Neural cell (in vitro differentiated cells): ENCODE data around the gene SLC25A34. TPM values are rescaled to one million over a fixed set of nuclear protein-coding genes. Genes with fewer than 3 reads are reported as not detected.

Experiments
- H2AFZ ChIP-seq: fragments of 200-600, 300-800 bp; sonication (generic), shearing (Covaris generic); 2 replicates; pipeline ENCODE4 v1.6.0; 2014; ENCODE audit warnings: low read depth, mild to moderate bottlenecking, antibody characterized with exemption, low read length, moderate library complexity
- H3F3A ChIP-seq: fragments of 200-600 bp; shearing (Covaris generic); 2 replicates; pipeline ENCODE4 v1.6.1; 2016; ENCODE audit warnings: mild to moderate bottlenecking, moderate library complexity, mixed read lengths, antibody characterized with exemption, low read length; ENCODE audit not compliant: insufficient read depth, poor library complexity, severe bottlenecking
- H3K27ac ChIP-seq: fragments of 200-600, 300-800 bp; sonication (generic), shearing (Covaris generic); 2 replicates; pipeline ENCODE4 v1.5.1; 2014; ENCODE audit warnings: mild to moderate bottlenecking, low read length, moderate library complexity
- H3K27me3 ChIP-seq: fragments of 300-800, 200-600 bp; sonication (generic), shearing (Covaris generic); 2 replicates; pipeline ENCODE4 v1.6.0; 2014; ENCODE audit warnings: mild to moderate bottlenecking, low read depth, low read length, moderate library complexity; ENCODE audit not compliant: insufficient read depth
- H3K36me3 ChIP-seq: fragments of 300-800, 200-600 bp; sonication (generic), shearing (Covaris generic); 2 replicates; pipeline ENCODE4 v1.5.1; 2014; ENCODE audit warnings: mild to moderate bottlenecking, antibody characterized with exemption, low read length, moderate library complexity; ENCODE audit not compliant: insufficient read depth
- H3K4me2 ChIP-seq: fragments of 300-800, 200-600 bp; sonication (generic), shearing (Covaris generic); 2 replicates; pipeline ENCODE4 v1.6.0; 2014; ENCODE audit warnings: mild to moderate bottlenecking, low read length
- H3K4me3 ChIP-seq: fragments of 300-800, 200-600 bp; sonication (generic), shearing (Covaris generic); 2 replicates; pipeline ENCODE4 v1.5.1; 2014; ENCODE audit warnings: mild to moderate bottlenecking, low read length, moderate library complexity
- H3K79me2 ChIP-seq: fragments of 200-600 bp; shearing (Covaris generic); replicated peaks from 2 replicates; pipeline ENCODE4 v1.6.0; 2014; ENCODE audit warnings: mild to moderate bottlenecking, low read length, moderate library complexity; ENCODE audit not compliant: insufficient read depth
- H3K9ac ChIP-seq: fragments of 300-800, 200-600 bp; sonication (generic), shearing (Covaris generic); 2 replicates; pipeline ENCODE4 v1.6.1; 2016; ENCODE audit warnings: mild to moderate bottlenecking, low read length, mixed read lengths
- H3K9me2 ChIP-seq: fragments of 200-600 bp; shearing (Covaris generic); 2 replicates; pipeline ENCODE4 v1.6.1; 2016; ENCODE audit warnings: mild to moderate bottlenecking, low read length, mixed read lengths; ENCODE audit not compliant: insufficient read depth
- H3K9me3 ChIP-seq: fragments of 200-600, 300-800 bp; sonication (generic), shearing (Covaris generic); 2 replicates; pipeline ENCODE4 v1.6.1; 2016; ENCODE audit warnings: mild to moderate bottlenecking, mixed run types, low read length, moderate library complexity, mixed read lengths
- H4K20me1 ChIP-seq: fragments of 200-600 bp; shearing (Covaris generic); 2 replicates; pipeline ENCODE4 v1.6.1; 2016; ENCODE audit warnings: mild to moderate bottlenecking, mixed run types; ENCODE audit not compliant: insufficient read depth
- EP300 ChIP-seq: fragments of 450-650 bp; conservative IDR thresholded peaks from 2 replicates; pipeline ENCODE4 v1.6.1; 2014; ENCODE audit warnings: antibody characterized with exemption, mild to moderate bottlenecking, moderate library complexity; ENCODE audit not compliant: poor library complexity, severe bottlenecking
- EZH2 ChIP-seq: fragments of 200-600, 300-800 bp; shearing (Covaris generic), sonication (generic); IDR thresholded peaks from 2 replicates; pipeline ENCODE4 v1.6.1; 2014; ENCODE audit warnings: antibody characterized with exemption, low read length, borderline replicate concordance, mild to moderate bottlenecking; ENCODE audit not compliant: insufficient read depth, poor library complexity, severe bottlenecking
- MXI1 ChIP-seq: fragments of 450-650 bp; conservative IDR thresholded peaks from 2 replicates; pipeline ENCODE4 v1.6.1; 2014; ENCODE audit warnings: antibody characterized with exemption, mild to moderate bottlenecking; ENCODE audit not compliant: poor library complexity, severe bottlenecking
- POLR2AphosphoS5 ChIP-seq: IDR thresholded peaks from 2 replicates; pipeline ENCODE4 v1.6.1; 2012
- RAD21 ChIP-seq: fragments of 450-650 bp; conservative IDR thresholded peaks from 2 replicates; pipeline ENCODE4 v1.6.1; 2014; ENCODE audit warnings: antibody characterized with exemption, mild to moderate bottlenecking, moderate library complexity
- SMC3 ChIP-seq: fragments of 450-650 bp; conservative IDR thresholded peaks from 2 replicates; pipeline ENCODE4 v1.6.1; 2014; ENCODE audit warnings: antibody characterized with exemption, mild to moderate bottlenecking, moderate library complexity; ENCODE audit not compliant: poor library complexity
- TAF1 ChIP-seq: IDR thresholded peaks from 2 replicates; pipeline ENCODE4 v1.6.1; 2012; ENCODE audit warnings: low read depth
- polyA plus RNA-seq: library from polyadenylated mRNA; depleted of rRNA; stranded (reverse); fragments of >200 nt; gene quantifications from 2 replicates; pipeline ENCODE4 v1.2.3, GENCODE V29; 2014
- TF ChIP-seq, protein P1 (sequence below): fragments of 450-650 bp; IDR thresholded peaks from 2 replicates; pipeline ENCODE4 v1.5.1; 2014; ENCODE audit warnings: antibody characterized with exemption, mild to moderate bottlenecking, moderate library complexity; ENCODE audit not compliant: poor library complexity, severe bottlenecking
- TF ChIP-seq, protein P2 (sequence below): IDR thresholded peaks from 2 replicates; pipeline ENCODE4 v1.6.1; 2012; ENCODE audit warnings: borderline replicate concordance

The SLC25A34 gene
- polyA plus RNA-seq, 1 donor from 2014 or later, result 5.4 TPM

DNA sequence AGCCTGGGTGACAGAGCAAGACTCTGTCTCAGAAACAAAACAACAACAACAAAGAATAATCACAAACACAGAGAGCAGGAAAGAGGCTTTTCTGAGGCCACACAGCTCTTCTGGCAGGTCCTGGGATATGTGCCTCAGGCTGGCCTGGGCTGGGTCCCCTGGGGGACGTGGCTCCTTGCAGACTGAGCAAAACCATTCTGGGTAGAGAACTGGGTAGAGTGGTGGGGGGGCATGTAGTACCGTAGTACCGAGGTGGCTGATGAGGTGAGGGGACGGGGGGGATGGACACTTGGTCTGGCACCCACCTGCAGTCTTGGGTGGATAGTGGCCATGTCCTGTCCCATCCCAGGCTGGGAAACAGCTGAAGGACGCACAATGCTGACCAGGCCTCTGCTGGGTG is 12.2 kb downstream of the SLC25A34 start:
- Histone ChIP-seq H3K27ac (no peak overlapping the region), H2AFZ (no peak overlapping the region), H3K4me3 (no peak overlapping the region), H3K9me2 (no peaks in the 10 kb centered on the region), H3K4me2 (no peak overlapping the region), H3K9ac (no peak overlapping the region), H4K20me1 (no peaks in the 10 kb centered on the region), H3K79me2 (no peaks in the 10 kb centered on the region), H3K36me3 (no peaks in the 10 kb centered on the region), H3K9me3 (no peaks in the 10 kb centered on the region), H3K27me3 (no peaks in the 10 kb centered on the region), H3F3A (no peaks in the 10 kb centered on the region)
- TF ChIP-seq EZH2 (no peak), POLR2AphosphoS5 (no peak), SMC3 (no peak), TAF1 (no peak), RAD21 (no peak)
- TF ChIP-seq, protein P1, sequence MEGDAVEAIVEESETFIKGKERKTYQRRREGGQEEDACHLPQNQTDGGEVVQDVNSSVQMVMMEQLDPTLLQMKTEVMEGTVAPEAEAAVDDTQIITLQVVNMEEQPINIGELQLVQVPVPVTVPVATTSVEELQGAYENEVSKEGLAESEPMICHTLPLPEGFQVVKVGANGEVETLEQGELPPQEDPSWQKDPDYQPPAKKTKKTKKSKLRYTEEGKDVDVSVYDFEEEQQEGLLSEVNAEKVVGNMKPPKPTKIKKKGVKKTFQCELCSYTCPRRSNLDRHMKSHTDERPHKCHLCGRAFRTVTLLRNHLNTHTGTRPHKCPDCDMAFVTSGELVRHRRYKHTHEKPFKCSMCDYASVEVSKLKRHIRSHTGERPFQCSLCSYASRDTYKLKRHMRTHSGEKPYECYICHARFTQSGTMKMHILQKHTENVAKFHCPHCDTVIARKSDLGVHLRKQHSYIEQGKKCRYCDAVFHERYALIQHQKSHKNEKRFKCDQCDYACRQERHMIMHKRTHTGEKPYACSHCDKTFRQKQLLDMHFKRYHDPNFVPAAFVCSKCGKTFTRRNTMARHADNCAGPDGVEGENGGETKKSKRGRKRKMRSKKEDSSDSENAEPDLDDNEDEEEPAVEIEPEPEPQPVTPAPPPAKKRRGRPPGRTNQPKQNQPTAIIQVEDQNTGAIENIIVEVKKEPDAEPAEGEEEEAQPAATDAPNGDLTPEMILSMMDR, result no peak

DNA sequence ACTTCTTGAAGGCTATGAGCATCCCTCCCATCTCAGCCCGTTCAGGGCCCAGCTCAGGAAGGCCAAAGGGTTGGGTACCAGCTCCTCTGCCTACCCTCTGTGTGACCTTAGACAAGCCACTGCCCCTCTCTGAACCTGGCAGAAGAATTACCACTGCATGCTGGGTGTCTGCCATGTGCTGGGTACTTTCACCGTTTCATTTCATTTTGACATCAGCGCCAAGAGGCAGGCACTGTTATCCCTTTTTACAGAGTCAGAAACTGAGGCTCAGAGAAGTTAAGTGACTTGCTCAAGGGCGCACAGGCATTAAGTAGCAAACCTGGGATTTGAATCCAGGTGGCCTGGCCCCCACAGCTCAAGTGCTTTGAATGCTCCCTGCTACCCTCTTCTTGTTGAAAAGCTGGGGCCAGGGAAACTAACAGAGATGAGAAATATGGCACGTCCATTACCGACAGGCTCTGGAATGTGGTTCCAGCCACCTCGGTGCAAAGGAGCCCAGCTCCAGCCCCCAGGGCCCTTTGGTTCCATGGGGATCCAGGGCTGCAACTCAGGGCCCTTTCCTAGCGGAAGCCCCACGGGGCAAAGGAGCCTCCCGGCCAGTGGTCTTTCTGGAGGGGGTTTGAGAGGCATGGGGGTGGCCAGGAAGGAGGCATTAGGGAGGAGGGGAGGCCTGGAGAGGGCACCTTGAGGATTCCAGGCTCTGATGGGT is 12.8 kb downstream of the SLC25A34 start:
- TF ChIP-seq POLR2AphosphoS5 (no peak), TAF1 (no peak), RAD21 (no peak), SMC3 (no peak), EP300 (no peak), EZH2 (no peak), MXI1 (no peak)
- TF ChIP-seq, protein P2, sequence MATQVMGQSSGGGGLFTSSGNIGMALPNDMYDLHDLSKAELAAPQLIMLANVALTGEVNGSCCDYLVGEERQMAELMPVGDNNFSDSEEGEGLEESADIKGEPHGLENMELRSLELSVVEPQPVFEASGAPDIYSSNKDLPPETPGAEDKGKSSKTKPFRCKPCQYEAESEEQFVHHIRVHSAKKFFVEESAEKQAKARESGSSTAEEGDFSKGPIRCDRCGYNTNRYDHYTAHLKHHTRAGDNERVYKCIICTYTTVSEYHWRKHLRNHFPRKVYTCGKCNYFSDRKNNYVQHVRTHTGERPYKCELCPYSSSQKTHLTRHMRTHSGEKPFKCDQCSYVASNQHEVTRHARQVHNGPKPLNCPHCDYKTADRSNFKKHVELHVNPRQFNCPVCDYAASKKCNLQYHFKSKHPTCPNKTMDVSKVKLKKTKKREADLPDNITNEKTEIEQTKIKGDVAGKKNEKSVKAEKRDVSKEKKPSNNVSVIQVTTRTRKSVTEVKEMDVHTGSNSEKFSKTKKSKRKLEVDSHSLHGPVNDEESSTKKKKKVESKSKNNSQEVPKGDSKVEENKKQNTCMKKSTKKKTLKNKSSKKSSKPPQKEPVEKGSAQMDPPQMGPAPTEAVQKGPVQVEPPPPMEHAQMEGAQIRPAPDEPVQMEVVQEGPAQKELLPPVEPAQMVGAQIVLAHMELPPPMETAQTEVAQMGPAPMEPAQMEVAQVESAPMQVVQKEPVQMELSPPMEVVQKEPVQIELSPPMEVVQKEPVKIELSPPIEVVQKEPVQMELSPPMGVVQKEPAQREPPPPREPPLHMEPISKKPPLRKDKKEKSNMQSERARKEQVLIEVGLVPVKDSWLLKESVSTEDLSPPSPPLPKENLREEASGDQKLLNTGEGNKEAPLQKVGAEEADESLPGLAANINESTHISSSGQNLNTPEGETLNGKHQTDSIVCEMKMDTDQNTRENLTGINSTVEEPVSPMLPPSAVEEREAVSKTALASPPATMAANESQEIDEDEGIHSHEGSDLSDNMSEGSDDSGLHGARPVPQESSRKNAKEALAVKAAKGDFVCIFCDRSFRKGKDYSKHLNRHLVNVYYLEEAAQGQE, result no peak
- TF ChIP-seq, protein P1, result no peak
- H3K27ac ChIP-seq, result no peak overlapping the region
- no peak overlapping the region for H2AFZ ChIP-seq
- no peaks in the 10 kb centered on the region for H3K9me2 ChIP-seq
- H3K4me3 ChIP-seq, result no peak overlapping the region
- H3K9me3 ChIP-seq, result no peaks in the 10 kb centered on the region
- no peak overlapping the region for H3K9ac ChIP-seq
- no peaks in the 10 kb centered on the region for H3K27me3 ChIP-seq
- no peaks in the 10 kb centered on the region for H3K36me3 ChIP-seq
- no peak overlapping the region for H3K4me2 ChIP-seq
- no peaks in the 10 kb centered on the region for H3K79me2 ChIP-seq
- H3F3A ChIP-seq, result no peaks in the 10 kb centered on the region
- no peaks in the 10 kb centered on the region for H4K20me1 ChIP-seq
